Activated CD8-positive, alpha-beta T cell treated with anti-CD3 and anti-CD28 coated beads for 36 hours (primary cell): ENCODE data around the gene CENPP. TPM values are rescaled to one million over a fixed set of nuclear protein-coding genes. Genes with fewer than 3 reads are reported as not detected.
A peak's percentile ranks its signal among the peaks of the same experiment; 100 is the strongest.

Source experiments
- ATAC-seq: fragments of 200-7000 bp; cut with Tn5 transposase; one replicate; pipeline ENCODE4 v1.10.0; 2021; ENCODE audit warnings: mild to moderate bottlenecking, moderate library complexity
- CTCF ChIA-PET: fragments of 350-600 bp; sonication (Branson Sonifier 250); formaldehyde crosslinking; loops from one replicate; lab custom pipeline; 2021; ENCODE audit warnings: antibody characterized with exemption; lab: Charles Lee
- POLR2A ChIA-PET: fragments of 350-600 bp; sonication (Branson Sonifier 250); formaldehyde crosslinking; loops from one replicate; lab custom pipeline; 2021; ENCODE audit warnings: antibody characterized with exemption; lab: Charles Lee
- DNase-seq: peaks from one replicate; pipeline ENCODE4 v3.0.0-alpha.2; 2020
- H3K27ac Mint-ChIP-seq: one replicate; pipeline ENCODE4 v1.8.0; 2021; ENCODE audit warnings: mild to moderate bottlenecking, mixed read lengths
- H3K27me3 Mint-ChIP-seq: one replicate; pipeline ENCODE4 v1.8.0; 2021; ENCODE audit warnings: mixed read lengths
- H3K36me3 Mint-ChIP-seq: one replicate; pipeline ENCODE4 v1.8.0; 2021; ENCODE audit warnings: low read depth, mixed read lengths
- H3K4me1 Mint-ChIP-seq: one replicate; pipeline ENCODE4 v1.8.0; 2021; ENCODE audit warnings: low read depth, mixed read lengths
- H3K4me3 Mint-ChIP-seq: one replicate; pipeline ENCODE4 v1.8.0; 2021; ENCODE audit warnings: mild to moderate bottlenecking, moderate library complexity, mixed read lengths
- H3K9me3 Mint-ChIP-seq: one replicate; pipeline ENCODE4 v1.8.0; 2021; ENCODE audit warnings: mixed read lengths
- intact Hi-C: fragments of 100-400 bp; cut with micrococcal nuclease; formaldehyde crosslinking; loops from one replicate; pipeline ENCODE4 v1.10.0; 2022
- total RNA-seq, 2 experiments: library from RNA; stranded (reverse); gene quantifications; one replicate each; pipeline ENCODE4 v1.2.3, GENCODE V29; 2021
- TF ChIP-seq, protein P1 (sequence below): fragments of 200-600 bp; IDR thresholded peaks from one replicate; pipeline ENCODE4 v1.8.0; 2022; ENCODE audit warnings: antibody characterized with exemption, mild to moderate bottlenecking

Gene CENPP
- total RNA-seq, 2 experiments from 2014 or later, result 22.5 to 28.7 TPM

DNA sequence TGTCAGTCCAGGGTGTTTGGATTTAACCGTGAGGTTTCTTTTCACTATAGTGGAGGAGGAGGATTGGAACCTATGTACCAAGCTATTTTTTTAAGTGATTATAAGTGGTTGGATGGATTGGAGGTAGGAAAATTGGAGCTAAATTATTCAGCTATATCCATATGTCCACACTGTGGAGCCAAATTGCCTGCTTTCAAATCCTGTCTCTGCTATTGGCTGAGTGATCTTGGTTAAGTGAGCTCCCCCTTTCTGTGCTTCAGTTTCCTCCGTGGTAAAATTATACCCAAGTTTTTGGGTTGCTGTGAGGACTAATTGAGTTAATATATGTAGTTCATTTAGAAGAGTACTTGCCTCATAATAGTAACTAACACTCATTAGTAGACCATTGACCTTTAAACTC, 2.5 kb downstream of the CENPP start:
- POLR2A ChIA-PET, result interaction anchor here (1.0 to 1.3 kb wide), 2 partner anchors 12 to 437 kb away, joined by 3 to 4 read pairs; no protein-coding TSS in a partner anchor
- Mint-ChIP-seq H3K27me3 (no peaks in the 10 kb centered on the region), H3K9me3 (no peaks in the 10 kb centered on the region), H3K4me3 (no peak overlapping the region), H3K27ac (no peak overlapping the region), H3K36me3 (peaks cover 20% of the 10 kb centered on the region), H3K4me1 (peaks cover 25% of the 10 kb centered on the region)
- ATAC-seq (no peak), DNase-seq (peak; percentile 2)
- CTCF ChIA-PET, result interaction anchor here (1.1 to 1.7 kb wide), 2 partner anchors 190 to 378 kb away, joined by 3 to 4 read pairs; partner anchors contain the start of gene ROR2
- TF ChIP-seq, protein P1, sequence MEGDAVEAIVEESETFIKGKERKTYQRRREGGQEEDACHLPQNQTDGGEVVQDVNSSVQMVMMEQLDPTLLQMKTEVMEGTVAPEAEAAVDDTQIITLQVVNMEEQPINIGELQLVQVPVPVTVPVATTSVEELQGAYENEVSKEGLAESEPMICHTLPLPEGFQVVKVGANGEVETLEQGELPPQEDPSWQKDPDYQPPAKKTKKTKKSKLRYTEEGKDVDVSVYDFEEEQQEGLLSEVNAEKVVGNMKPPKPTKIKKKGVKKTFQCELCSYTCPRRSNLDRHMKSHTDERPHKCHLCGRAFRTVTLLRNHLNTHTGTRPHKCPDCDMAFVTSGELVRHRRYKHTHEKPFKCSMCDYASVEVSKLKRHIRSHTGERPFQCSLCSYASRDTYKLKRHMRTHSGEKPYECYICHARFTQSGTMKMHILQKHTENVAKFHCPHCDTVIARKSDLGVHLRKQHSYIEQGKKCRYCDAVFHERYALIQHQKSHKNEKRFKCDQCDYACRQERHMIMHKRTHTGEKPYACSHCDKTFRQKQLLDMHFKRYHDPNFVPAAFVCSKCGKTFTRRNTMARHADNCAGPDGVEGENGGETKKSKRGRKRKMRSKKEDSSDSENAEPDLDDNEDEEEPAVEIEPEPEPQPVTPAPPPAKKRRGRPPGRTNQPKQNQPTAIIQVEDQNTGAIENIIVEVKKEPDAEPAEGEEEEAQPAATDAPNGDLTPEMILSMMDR, result no peak
- intact Hi-C loops, result loop anchor here (10.0 kb wide), 2 partner anchors 117 to 307 kb away; no protein-coding TSS in a partner anchor

- no peak overlapping the region for H3K27ac Mint-ChIP-seq
- no peaks in the 10 kb centered on the region for H3K9me3 Mint-ChIP-seq
- no peak overlapping the region for H3K4me3 Mint-ChIP-seq
- H3K36me3 Mint-ChIP-seq, result peaks cover 32% of the 10 kb centered on the region
- H3K27me3 Mint-ChIP-seq, result no peaks in the 10 kb centered on the region
- ATAC-seq (no peak), DNase-seq (no peak)
- peaks cover 8% of the 10 kb centered on the region for H3K4me1 Mint-ChIP-seq
- ChIA-PET CTCF (interaction anchor here (1.3 kb wide), 1 partner anchor 18 kb away, joined by 3 read pairs; no protein-coding TSS in a partner anchor), POLR2A (no interaction called here)
- intact Hi-C loops, result no loop called here
- TF ChIP-seq, protein P1, result no peak
Observed at GRCh38 chr9:92332577-92333281, 7.0 kb downstream of the CENPP start.

DNA sequence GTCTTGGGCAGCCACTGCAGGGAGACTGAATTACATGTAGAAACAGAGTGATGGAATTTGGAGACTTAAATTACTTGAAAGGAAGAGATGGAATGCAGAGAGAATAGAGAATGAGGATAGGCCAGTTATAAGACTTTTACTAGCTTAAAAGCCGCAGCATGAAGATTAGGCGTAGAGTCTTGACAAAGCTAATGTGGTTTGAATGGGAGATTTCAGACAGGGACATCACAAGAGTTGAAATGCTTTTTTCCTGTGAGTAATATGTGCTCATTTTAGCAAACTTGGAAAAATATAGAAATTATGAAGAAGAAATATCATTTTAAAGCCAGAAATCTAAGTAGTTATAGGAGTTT, 7.5 kb downstream of the CENPP start:
- Mint-ChIP-seq H3K36me3 (peaks cover 33% of the 10 kb centered on the region), H3K4me3 (no peak overlapping the region), H3K4me1 (peaks cover 4% of the 10 kb centered on the region), H3K27me3 (no peaks in the 10 kb centered on the region), H3K27ac (no peak overlapping the region), H3K9me3 (no peaks in the 10 kb centered on the region)
- CTCF ChIA-PET, result interaction anchor here (1.3 kb wide), 1 partner anchor 18 kb away, joined by 3 read pairs; no protein-coding TSS in a partner anchor
- DNase-seq (no peak), ATAC-seq (no peak)
- POLR2A ChIA-PET, result interaction anchor here (0.7 kb wide), 1 partner anchor 37 kb away, joined by 3 read pairs; no protein-coding TSS in a partner anchor
- TF ChIP-seq, protein P1, result no peak
- intact Hi-C loops, result no loop called here

DNA sequence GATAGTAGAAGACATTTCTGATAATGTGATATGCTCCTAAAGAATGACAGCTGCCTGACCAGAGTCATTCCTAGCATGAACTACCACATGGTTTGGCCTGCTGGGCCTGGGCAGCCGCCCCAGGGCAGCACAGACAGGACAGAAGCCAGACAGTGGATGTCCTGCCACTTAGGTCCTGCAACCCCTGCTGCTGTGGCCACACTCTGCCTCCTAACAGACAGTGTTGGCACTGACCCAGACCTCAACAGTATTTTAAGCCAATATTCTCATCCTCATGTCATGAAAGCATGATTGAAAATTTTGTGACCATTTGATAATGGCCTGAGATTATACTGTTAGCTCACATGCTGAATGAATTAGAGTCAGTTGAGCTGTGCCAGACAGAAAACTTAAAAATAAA, 15.8 kb downstream of the CENPP start:
- POLR2A ChIA-PET, result no interaction called here
- no peaks in the 10 kb centered on the region for H3K4me1 Mint-ChIP-seq
- ATAC-seq (no peak), DNase-seq (no peak)
- no peak overlapping the region for H3K27ac Mint-ChIP-seq
- intact Hi-C loops, result no loop called here
- no peaks in the 10 kb centered on the region for H3K27me3 Mint-ChIP-seq
- no peak overlapping the region for H3K4me3 Mint-ChIP-seq
- CTCF ChIA-PET, result no interaction called here
- H3K36me3 Mint-ChIP-seq, result peaks cover 43% of the 10 kb centered on the region
- TF ChIP-seq, protein P1, result no peak
- H3K9me3 Mint-ChIP-seq, result peaks cover 2% of the 10 kb centered on the region

GRCh38 chr9:92342825-92343488, 17.2 kb downstream of the CENPP start:
- no peak overlapping the region for H3K4me3 Mint-ChIP-seq
- TF ChIP-seq, protein P1, result no peak
- H3K9me3 Mint-ChIP-seq, result peaks cover 2% of the 10 kb centered on the region
- no peak overlapping the region for H3K27ac Mint-ChIP-seq
- no peak for DNase-seq
- peaks cover 43% of the 10 kb centered on the region for H3K36me3 Mint-ChIP-seq
- H3K27me3 Mint-ChIP-seq, result no peaks in the 10 kb centered on the region
- H3K4me1 Mint-ChIP-seq, result no peaks in the 10 kb centered on the region
- intact Hi-C loops, result no loop called here
- CTCF ChIA-PET, result no interaction called here
- ATAC-seq, result no peak
- POLR2A ChIA-PET, result interaction anchor here (1.0 to 1.3 kb wide), 2 partner anchors 18 to 270 kb away, joined by 3 read pairs; partner anchors contain the start of gene NOL8
